ENCODE data around the gene LRRFIP1. TPM values are rescaled to one million over a fixed set of nuclear protein-coding genes. Genes with fewer than 3 reads are reported as not detected.
"Not testable (repeated sequence)": the region's sequence is repeated elsewhere in the genome, so short reads cannot be mapped to it uniquely, and the experiment has no call there.

Gene LRRFIP1
- total RNA-seq, 2 experiments from 2014 or later, result 157 to 161 TPM

- intact Hi-C loops (cut with DNase I, micrococcal nuclease), result loop anchor here in 1 of 2 experiments (5.0 kb wide), 1 partner anchor 37 kb away; the partner anchor contains the start of gene LRRFIP1
- Histone ChIP-seq H3K9me3 (ENCODE audit: control insufficient read depth in 1 of 2, insufficient read depth in 1 of 2, low read length in 2 of 2) (no peaks in the 10 kb centered on the region), H3K27ac (ENCODE audit: low read depth in 1 of 2, low read length in 2 of 2) (no peak overlapping the region), H3K36me3 (ENCODE audit: insufficient read depth, low read length) (no peaks in the 10 kb centered on the region), H3K27me3 (ENCODE audit: control insufficient read depth in 1 of 2, insufficient read depth in 2 of 2, low read length in 2 of 2) (no peaks in the 10 kb centered on the region), H3K4me1 (ENCODE audit: insufficient read depth, low read length) (peaks cover 12% of the 10 kb centered on the region), H3K4me3 (ENCODE audit: low read length) (no peak overlapping the region)
- Mint-ChIP-seq H3K36me3 (ENCODE audit: low read depth) (no peaks in the 10 kb centered on the region), H3K4me3 (no peak overlapping the region), H3K27me3 (peaks cover 12% of the 10 kb centered on the region), H3K27ac (no peak overlapping the region), H3K4me1 (ENCODE audit: low read depth) (peaks cover 8% of the 10 kb centered on the region), H3K9me3 (no peaks in the 10 kb centered on the region)
- CTCF ChIA-PET, result interaction anchor here (1.1 to 1.7 kb wide), 3 partner anchors 9 to 148 kb away, joined by 3 to 7 read pairs (median 4); no protein-coding TSS in a partner anchor
- DNase-seq, result no peak
- no peak for TF ChIP-seq CTCF (IDR thresholded peaks at IDR 0.05)
- POLR2A ChIA-PET, result no interaction called here
- no peak for ATAC-seq (ENCODE audit: poor library complexity)
Measured at GRCh38 chr2:237664151-237664550, 36.8 kb downstream of the LRRFIP1 start.

- ATAC-seq (ENCODE audit: poor library complexity) (no peak), DNase-seq (no peak)
- H3K27me3 ChIP-seq (ENCODE audit: control insufficient read depth in 1 of 2, insufficient read depth in 2 of 2, low read length in 2 of 2), result no peaks in the 10 kb centered on the region
- no peaks in the 10 kb centered on the region for H3K36me3 ChIP-seq (ENCODE audit: insufficient read depth, low read length)
- H3K27ac ChIP-seq (ENCODE audit: low read depth in 1 of 2, low read length in 2 of 2), result no peak overlapping the region
- intact Hi-C loops (cut with DNase I, micrococcal nuclease), result no loop called here
- ChIA-PET POLR2A (interaction anchor here (0.6 to 0.7 kb wide), 2 partner anchors 27 to 57 kb away, joined by 3 read pairs; no protein-coding TSS in a partner anchor), CTCF (interaction anchor here (1.3 to 1.7 kb wide), 2 partner anchors 7 to 80 kb away, joined by 4 to 7 read pairs; no protein-coding TSS in a partner anchor)
- Mint-ChIP-seq H3K27ac (no peak overlapping the region), H3K27me3 (peaks cover 12% of the 10 kb centered on the region), H3K9me3 (no peaks in the 10 kb centered on the region), H3K36me3 (ENCODE audit: low read depth) (no peaks in the 10 kb centered on the region), H3K4me3 (no peak overlapping the region), H3K4me1 (ENCODE audit: low read depth) (peaks cover 8% of the 10 kb centered on the region)
- H3K4me1 ChIP-seq (ENCODE audit: insufficient read depth, low read length), result peaks cover 12% of the 10 kb centered on the region
- no peak for TF ChIP-seq CTCF (IDR thresholded peaks at IDR 0.05)
- no peak overlapping the region for H3K4me3 ChIP-seq (ENCODE audit: low read length)
- no peaks in the 10 kb centered on the region for H3K9me3 ChIP-seq (ENCODE audit: control insufficient read depth in 1 of 2, insufficient read depth in 1 of 2, low read length in 2 of 2)
Measured at GRCh38 chr2:237665713-237666143, 38.3 kb downstream of the LRRFIP1 start.

GRCh38 chr2:237666606-237667005 is 39.2 kb downstream of the LRRFIP1 start:
- POLR2A ChIA-PET, result no interaction called here
- DNase-seq (no peak), ATAC-seq (ENCODE audit: poor library complexity) (no peak)
- peaks cover 12% of the 10 kb centered on the region for H3K4me1 ChIP-seq (ENCODE audit: insufficient read depth, low read length)
- no peaks in the 10 kb centered on the region for H3K36me3 ChIP-seq (ENCODE audit: insufficient read depth, low read length)
- no peak for TF ChIP-seq CTCF (IDR thresholded peaks at IDR 0.05)
- no peaks in the 10 kb centered on the region for H3K27me3 ChIP-seq (ENCODE audit: control insufficient read depth in 1 of 2, insufficient read depth in 2 of 2, low read length in 2 of 2)
- no peak overlapping the region for H3K27ac ChIP-seq (ENCODE audit: low read depth in 1 of 2, low read length in 2 of 2)
- H3K4me1 Mint-ChIP-seq (ENCODE audit: low read depth), result peaks cover 8% of the 10 kb centered on the region
- H3K9me3 ChIP-seq (ENCODE audit: control insufficient read depth in 1 of 2, insufficient read depth in 1 of 2, low read length in 2 of 2), result no peaks in the 10 kb centered on the region
- CTCF ChIA-PET, result no interaction called here
- no peak overlapping the region for H3K4me3 Mint-ChIP-seq
- H3K27ac Mint-ChIP-seq, result no peak overlapping the region
- H3K4me3 ChIP-seq (ENCODE audit: low read length), result no peak overlapping the region
- H3K36me3 Mint-ChIP-seq (ENCODE audit: low read depth), result no peaks in the 10 kb centered on the region
- intact Hi-C loops (cut with DNase I, micrococcal nuclease), result no loop called here
- H3K9me3 Mint-ChIP-seq, result no peaks in the 10 kb centered on the region
- peaks cover 8% of the 10 kb centered on the region for H3K27me3 Mint-ChIP-seq

GRCh38 chr2:237667050-237667576 is 39.7 kb downstream of the LRRFIP1 start:
- H3K27ac Mint-ChIP-seq; H3K4me3 ChIP-seq (ENCODE audit: low read length); H3K27me3 Mint-ChIP-seq; ATAC-seq (ENCODE audit: poor library complexity); H3K9me3 ChIP-seq (ENCODE audit: control insufficient read depth in 1 of 2, insufficient read depth in 1 of 2, low read length in 2 of 2); H3K36me3 Mint-ChIP-seq (ENCODE audit: low read depth); H3K9me3 Mint-ChIP-seq; H3K36me3 ChIP-seq (ENCODE audit: insufficient read depth, low read length); H3K4me1 Mint-ChIP-seq (ENCODE audit: low read depth); DNase-seq; H3K27ac ChIP-seq (ENCODE audit: low read depth in 1 of 2, low read length in 2 of 2); H3K4me3 Mint-ChIP-seq; H3K27me3 ChIP-seq (ENCODE audit: control insufficient read depth in 1 of 2, insufficient read depth in 2 of 2, low read length in 2 of 2); POLR2A ChIA-PET; intact Hi-C loops (cut with DNase I, micrococcal nuclease); CTCF ChIA-PET: not testable (repeated sequence)
- H3K4me1 ChIP-seq (ENCODE audit: insufficient read depth, low read length), result peaks cover 12% of the 10 kb centered on the region

Measured in CD4-positive, alpha-beta T cell (primary cell).